Mesenchymal stem cell (in vitro differentiated cells and primary cell): ENCODE measurements around the gene PAQR4.

ENCODE experiments used
- DNase-seq: peaks from one replicate; pipeline ENCODE4 v3.0.0-alpha.2; 2013
- H2AFZ ChIP-seq: one replicate; pipeline ENCODE4 v1.6.1; 2013; ENCODE audit warnings: low read depth, mild to moderate bottlenecking, control low read depth, inconsistent platforms, low read length, moderate library complexity
- H2AK5ac ChIP-seq: 2 replicates; pipeline ENCODE4 v1.6.1; 2013; ENCODE audit warnings: low read length, moderate library complexity, mild to moderate bottlenecking, inconsistent platforms; ENCODE audit not compliant: severe bottlenecking
- H2BK120ac ChIP-seq: one replicate; pipeline ENCODE4 v1.6.1; 2013; ENCODE audit warnings: low read depth, mild to moderate bottlenecking, inconsistent platforms, low read length, moderate library complexity
- H2BK12ac ChIP-seq, 2 experiments: one replicate each; pipeline ENCODE4 v1.6.1; 2013; ENCODE audit warnings: inconsistent platforms in 2 of 2, low read length in 2 of 2, mild to moderate bottlenecking in 2 of 2, moderate library complexity in 2 of 2, control low read depth in 1 of 2
- H2BK15ac ChIP-seq: one replicate; pipeline ENCODE4 v1.6.1; 2013; ENCODE audit warnings: mild to moderate bottlenecking, low read depth, inconsistent platforms; ENCODE audit not compliant: poor library complexity, severe bottlenecking
- H2BK5ac ChIP-seq: 2 replicates; pipeline ENCODE4 v1.6.1; 2013; ENCODE audit warnings: low read depth, mild to moderate bottlenecking, low read length, control low read depth, inconsistent platforms; ENCODE audit not compliant: poor library complexity, severe bottlenecking
- H3K14ac ChIP-seq, 2 experiments: one replicate each; pipeline ENCODE4 v1.6.1; 2013; ENCODE audit warnings: inconsistent platforms in 2 of 2, low read length in 2 of 2, control low read depth in 1 of 2, mild to moderate bottlenecking in 1 of 2, moderate library complexity in 1 of 2
- H3K18ac ChIP-seq, 2 experiments: one replicate each; pipeline ENCODE4 v1.6.1; 2013; ENCODE audit warnings: inconsistent platforms in 2 of 2, low read length in 2 of 2, control low read depth in 1 of 2, low read depth in 1 of 2, mild to moderate bottlenecking in 1 of 2
- H3K23ac ChIP-seq, 2 experiments: one replicate each; pipeline ENCODE4 v1.6.1; 2013; ENCODE audit warnings: inconsistent platforms in 2 of 2, low read length in 2 of 2, mild to moderate bottlenecking in 2 of 2, moderate library complexity in 2 of 2, control low read depth in 1 of 2
- H3K27ac ChIP-seq: 2 replicates; pipeline ENCODE4 v1.5.1; 2013; ENCODE audit warnings: mild to moderate bottlenecking, moderate library complexity, low read length, control low read depth, inconsistent platforms; ENCODE audit not compliant: poor library complexity, severe bottlenecking
- H3K27me3 ChIP-seq, 2 experiments: 2 replicates each; pipeline versions ENCODE4 v1.6.1 to v1.7.0; 2013; ENCODE audit warnings: low read length in 2 of 2, mild to moderate bottlenecking in 2 of 2, moderate library complexity in 2 of 2, control low read depth in 1 of 2, inconsistent platforms in 1 of 2; ENCODE audit not compliant: control insufficient read depth in 1 of 2, insufficient read depth in 1 of 2
- H3K36me3 ChIP-seq, 2 experiments: 2 replicates each; pipeline versions ENCODE4 v1.6.1 to v1.7.0; 2013; ENCODE audit warnings: low read length in 2 of 2, control low read depth in 1 of 2, inconsistent platforms in 1 of 2, low read depth in 1 of 2, mild to moderate bottlenecking in 1 of 2; ENCODE audit not compliant: insufficient read depth in 2 of 2, control insufficient read depth in 1 of 2
- H3K4ac ChIP-seq, 2 experiments: one replicate each; pipeline ENCODE4 v1.6.1; 2013; ENCODE audit warnings: inconsistent platforms in 2 of 2, low read length in 2 of 2, mild to moderate bottlenecking in 2 of 2, moderate library complexity in 2 of 2, control low read depth in 1 of 2, low read depth in 1 of 2
- H3K4me1 ChIP-seq: 2 replicates; pipeline ENCODE4 v1.6.1; 2013; ENCODE audit warnings: low read depth, low read length, control low read depth; ENCODE audit not compliant: control insufficient read depth, insufficient read depth
- H3K4me2 ChIP-seq: 2 replicates; pipeline ENCODE4 v1.6.1; 2013; ENCODE audit warnings: low read length, mild to moderate bottlenecking, inconsistent platforms; ENCODE audit not compliant: poor library complexity, severe bottlenecking
- H3K4me3 ChIP-seq, 2 experiments: 2 replicates each; pipeline versions ENCODE4 v1.5.1 to v1.7.0; 2013; ENCODE audit warnings: low read length in 2 of 2, mild to moderate bottlenecking in 2 of 2, control low read depth in 1 of 2, low read depth in 1 of 2; ENCODE audit not compliant: insufficient read depth in 1 of 2
- H3K79me1 ChIP-seq: replicated peaks from 2 replicates; pipeline ENCODE4 v1.6.1; 2013; ENCODE audit warnings: mild to moderate bottlenecking, control low read depth, low read length, inconsistent platforms; ENCODE audit not compliant: poor library complexity, severe bottlenecking
- H3K9ac ChIP-seq: 2 replicates; pipeline ENCODE4 v1.7.0; 2013; ENCODE audit warnings: mild to moderate bottlenecking, low read length, moderate library complexity
- H3K9me3 ChIP-seq: 2 replicates; pipeline ENCODE4 v1.7.0; 2013; ENCODE audit warnings: mild to moderate bottlenecking, low read length; ENCODE audit not compliant: control insufficient read depth
- H4K8ac ChIP-seq: one replicate; pipeline ENCODE4 v1.6.1; 2013; ENCODE audit warnings: inconsistent platforms, mild to moderate bottlenecking, low read length, moderate library complexity
- H4K91ac ChIP-seq: one replicate; pipeline ENCODE4 v1.6.1; 2013; ENCODE audit warnings: mild to moderate bottlenecking, low read length, inconsistent platforms
- WGBS: methylation state at CpG from one replicate; pipeline ENCODE4 v1.1.7; 2013; ENCODE audit warnings: mixed read lengths; 5-methylcytosine and 5-hydroxymethylcytosine counted together

Gene PAQR4

DNA sequence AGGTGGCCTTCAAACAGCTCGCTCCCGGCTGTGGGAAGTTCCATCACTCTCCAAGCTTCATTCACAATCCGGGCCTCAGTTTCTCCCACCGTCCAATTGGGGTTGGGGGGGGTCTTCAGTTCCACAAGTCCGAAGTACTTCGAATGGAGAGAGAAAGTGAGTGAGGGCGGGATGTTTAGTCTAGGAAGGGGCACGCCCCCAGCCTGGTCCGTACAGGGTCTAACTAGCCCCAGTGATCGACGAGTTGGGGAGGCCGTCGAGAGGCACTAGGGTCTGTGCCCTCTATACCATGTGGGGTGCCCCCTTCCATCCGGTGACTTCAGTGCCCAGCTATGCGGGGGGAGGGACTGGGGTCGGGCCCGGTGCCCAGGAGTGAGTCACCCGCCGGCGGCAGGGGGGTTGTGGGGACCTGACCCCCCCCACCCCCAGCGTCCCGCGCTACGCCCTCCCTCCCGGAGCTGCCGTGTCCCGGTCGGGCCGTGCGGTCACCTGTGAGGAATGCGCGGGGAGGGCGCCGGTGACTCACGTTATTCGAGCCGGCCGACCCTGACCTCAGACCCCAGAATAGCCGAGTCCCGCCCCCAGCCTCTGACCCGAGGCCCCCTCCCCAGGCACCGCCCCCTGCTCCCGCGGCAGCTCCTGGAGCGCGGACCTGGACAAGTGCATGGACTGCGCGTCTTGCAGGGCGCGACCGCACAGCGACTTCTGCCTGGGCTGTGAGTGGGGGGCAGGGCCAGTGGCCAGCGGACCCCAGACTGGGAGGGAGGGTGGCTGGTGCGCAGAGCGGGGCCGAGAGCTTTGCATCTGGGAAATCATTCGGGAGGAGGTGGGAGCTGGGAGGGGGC lies 51.7 kb downstream of the PAQR4 start:
- Histone ChIP-seq H3K18ac (peak overlapping the region; percentile 95 to 96), H2AFZ (no peak overlapping the region), H2AK5ac (peak overlapping the region; percentile 98), H3K27ac (peak overlapping the region; percentile 100), H2BK15ac (peak overlapping the region; percentile 97), H3K14ac (peak overlapping the region in 1 of 2 experiments; percentile 93), H3K23ac (peak overlapping the region in 1 of 2 experiments; percentile 86), H4K8ac (peak overlapping the region; percentile 81), H3K36me3 (peaks cover 4 to 29% of the 10 kb centered on the region in 2 experiments), H3K4ac (peak overlapping the region; percentile 88 to 94), H3K4me2 (peak overlapping the region; percentile 64), H4K91ac (peak overlapping the region; percentile 90), H3K4me1 (peaks cover 29% of the 10 kb centered on the region), H2BK12ac (peak overlapping the region; percentile 9 to 45), H2BK5ac (peak overlapping the region; percentile 100), H3K27me3 (peaks cover 5 to 18% of the 10 kb centered on the region in 2 experiments), H2BK120ac (peak overlapping the region; percentile 77), H3K9me3 (no peaks in the 10 kb centered on the region), H3K9ac (peak overlapping the region; percentile 100), H3K4me3 (peak overlapping the region; percentile 81 to 97), H3K79me1 (peaks cover 6% of the 10 kb centered on the region)
- 2% methylated on average over 42 of the region's 57 CpGs for WGBS
- peak; percentile 90 for DNase-seq

DNA sequence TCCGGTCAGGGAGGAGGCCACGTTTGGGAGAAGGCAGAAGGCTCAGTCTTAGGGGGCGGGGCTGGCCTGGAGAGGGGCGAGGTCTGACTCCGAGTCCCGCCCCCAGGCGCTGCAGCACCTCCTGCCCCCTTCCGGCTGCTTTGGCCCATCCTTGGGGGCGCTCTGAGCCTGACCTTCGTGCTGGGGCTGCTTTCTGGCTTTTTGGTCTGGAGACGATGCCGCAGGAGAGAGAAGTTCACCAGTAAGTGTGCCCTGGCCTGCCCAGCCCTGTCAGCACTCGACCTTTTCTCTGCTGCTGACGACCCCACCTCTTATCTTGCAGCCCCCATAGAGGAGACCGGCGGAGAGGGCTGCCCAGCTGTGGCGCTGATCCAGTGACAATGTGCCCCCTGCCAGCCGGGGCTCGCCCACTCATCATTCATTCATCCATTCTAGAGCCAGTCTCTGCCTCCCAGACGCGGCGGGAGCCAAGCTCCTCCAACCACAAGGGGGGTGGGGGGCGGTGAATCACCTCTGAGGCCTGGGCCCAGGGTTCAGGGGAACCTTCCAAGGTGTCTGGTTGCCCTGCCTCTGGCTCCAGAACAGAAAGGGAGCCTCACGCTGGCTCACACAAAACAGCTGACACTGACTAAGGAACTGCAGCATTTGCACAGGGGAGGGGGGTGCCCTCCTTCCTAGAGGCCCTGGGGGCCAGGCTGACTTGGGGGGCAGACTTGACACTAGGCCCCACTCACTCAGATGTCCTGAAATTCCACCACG lies 52.5 kb downstream of the PAQR4 start:
- H3K27me3 ChIP-seq, result peaks cover 5 to 18% of the 10 kb centered on the region in 2 experiments
- under 1% methylated on average over 24 of the region's 25 CpGs for WGBS
- DNase-seq, result peak; percentile 90
- H3K14ac ChIP-seq, result peak overlapping the region; percentile 62 to 93
- H3K9ac ChIP-seq, result peak overlapping the region; percentile 100
- H3K4me2 ChIP-seq, result peak overlapping the region; percentile 64
- H3K27ac ChIP-seq, result peak overlapping the region; percentile 100
- H2AK5ac ChIP-seq, result peak overlapping the region; percentile 99
- H3K9me3 ChIP-seq, result no peaks in the 10 kb centered on the region
- H2BK12ac ChIP-seq, result peak overlapping the region; percentile 49 to 90
- peak overlapping the region; percentile 88 to 94 for H3K4ac ChIP-seq
- H4K91ac ChIP-seq, result peak overlapping the region; percentile 90
- peak overlapping the region; percentile 81 to 97 for H3K4me3 ChIP-seq
- H3K23ac ChIP-seq, result peak overlapping the region in 1 of 2 experiments; percentile 86
- peak overlapping the region; percentile 77 for H2BK120ac ChIP-seq
- peaks cover 29% of the 10 kb centered on the region for H3K4me1 ChIP-seq
- peaks cover 6% of the 10 kb centered on the region for H3K79me1 ChIP-seq
- H2BK15ac ChIP-seq, result peak overlapping the region; percentile 60
- H4K8ac ChIP-seq, result peak overlapping the region; percentile 81
- H3K36me3 ChIP-seq, result peaks cover 12 to 37% of the 10 kb centered on the region in 2 experiments
- H2BK5ac ChIP-seq, result peak overlapping the region; percentile 98
- H3K18ac ChIP-seq, result peak overlapping the region; percentile 95 to 96
- H2AFZ ChIP-seq, result no peak overlapping the region

DNA sequence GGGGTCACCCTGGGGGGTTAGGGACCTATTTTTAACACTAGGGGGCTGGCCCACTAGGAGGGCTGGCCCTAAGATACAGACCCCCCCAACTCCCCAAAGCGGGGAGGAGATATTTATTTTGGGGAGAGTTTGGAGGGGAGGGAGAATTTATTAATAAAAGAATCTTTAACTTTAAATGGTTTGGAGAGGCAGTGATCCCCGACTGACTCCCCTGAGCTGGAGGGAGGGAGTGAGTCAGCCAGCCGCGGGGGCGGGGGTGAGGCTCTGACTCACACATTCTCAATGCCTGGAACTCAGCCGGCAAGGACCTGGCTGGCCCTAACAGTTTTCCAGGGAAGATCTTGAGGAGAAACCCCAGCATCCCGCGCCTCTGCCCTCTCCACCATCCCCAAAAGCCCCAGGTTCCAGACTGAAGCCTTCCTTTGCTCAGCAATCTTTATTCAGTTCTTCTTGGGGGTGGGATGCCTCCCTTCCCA lies 53.1 kb downstream of the PAQR4 start:
- Histone ChIP-seq H3K79me1 (peaks cover 6% of the 10 kb centered on the region), H2AK5ac (peak overlapping the region; percentile 99), H3K23ac (no peak overlapping the region), H3K4me3 (peak overlapping the region; percentile 81 to 97), H2BK12ac (peak overlapping the region; percentile 94 to 95), H3K27me3 (peaks cover 5 to 13% of the 10 kb centered on the region in 2 experiments), H2AFZ (no peak overlapping the region), H2BK120ac (peak overlapping the region; percentile 80), H3K18ac (peak overlapping the region; percentile 95 to 98), H3K27ac (peak overlapping the region; percentile 100), H3K4ac (peak overlapping the region; percentile 87 to 94), H2BK15ac (peak overlapping the region; percentile 93), H4K91ac (peak overlapping the region; percentile 96), H3K9me3 (no peaks in the 10 kb centered on the region), H3K36me3 (peaks cover 18 to 43% of the 10 kb centered on the region in 2 experiments), H3K14ac (peak overlapping the region; percentile 62 to 89), H3K4me1 (peaks cover 29% of the 10 kb centered on the region), H3K9ac (peak overlapping the region; percentile 100), H4K8ac (peak overlapping the region; percentile 92), H2BK5ac (peak overlapping the region; percentile 100), H3K4me2 (peak overlapping the region; percentile 85)
- DNase-seq, result peak; percentile 95
- WGBS, result 1% methylated on average over 7 of the region's 8 CpGs
